HFF-Myc (cell line): Measurements from ENCODE around the gene TPP2.

Source experiments
- DNase-seq: peaks from one replicate; pipeline ENCODE4 v3.0.0-alpha.2; 2011; ENCODE audit warnings: low read depth; ENCODE audit errors: extremely low read depth
- H3K4me3 ChIP-seq: replicated peaks from 2 replicates; pipeline ENCODE4 v1.5.1; 2011; ENCODE audit warnings: low read depth, mild to moderate bottlenecking, control low read depth, low read length
- CTCF ChIP-seq: IDR thresholded peaks from 2 replicates; pipeline ENCODE4 v1.5.1; 2012; ENCODE audit warnings: mild to moderate bottlenecking, low read depth, low read length, control low read depth; ENCODE audit errors: missing control alignments

TPP2 gene

DNA sequence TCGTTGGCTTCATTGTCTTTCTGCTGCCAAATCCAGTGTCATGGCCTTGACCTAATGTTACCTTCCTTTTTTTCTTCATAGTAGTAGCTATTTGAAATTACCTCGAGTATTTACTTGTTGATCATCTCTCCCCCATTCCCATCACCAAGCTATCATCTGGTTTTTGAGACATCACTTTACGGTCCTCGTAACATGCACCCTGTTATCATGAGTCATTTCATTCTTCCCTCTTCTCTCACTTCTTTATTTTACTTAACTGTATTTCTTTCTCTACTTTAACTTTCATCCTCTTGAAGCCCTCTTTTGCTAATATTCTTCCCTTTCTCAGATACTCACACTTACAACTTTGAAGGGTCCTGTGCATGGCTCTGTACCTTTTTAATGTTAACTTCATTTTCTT, 31.8 kb downstream of the TPP2 start:
- no peak overlapping the region for H3K4me3 ChIP-seq
- TF ChIP-seq CTCF, result no peak
- no peak for DNase-seq

- TF ChIP-seq CTCF, result no peak
- DNase-seq, result no peak
- H3K4me3 ChIP-seq, result no peak overlapping the region
Measured at GRCh38 chr13:102631198-102631597, 34.4 kb downstream of the TPP2 start.

DNA sequence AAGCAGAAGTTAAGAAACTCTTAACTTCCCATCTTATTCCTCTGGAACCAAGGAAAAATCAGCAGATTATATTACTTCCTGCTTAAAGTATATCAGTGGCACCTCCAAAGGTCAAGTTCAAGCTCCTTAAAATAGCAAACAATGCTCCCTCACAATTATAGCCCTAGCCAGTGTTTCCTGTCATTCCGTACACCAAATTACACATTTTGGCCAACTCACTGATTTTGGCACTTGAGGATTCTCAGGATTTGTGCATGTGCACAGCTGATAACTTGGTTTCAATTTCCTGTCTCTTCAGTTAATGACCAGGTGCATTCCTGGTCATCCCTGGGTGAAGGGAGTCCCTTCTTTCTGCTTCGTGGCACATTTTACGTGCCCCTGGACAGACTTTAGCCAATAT, 42.0 kb downstream of the TPP2 start:
- no peak overlapping the region for H3K4me3 ChIP-seq
- no peak for DNase-seq
- no peak for TF ChIP-seq CTCF

DNA sequence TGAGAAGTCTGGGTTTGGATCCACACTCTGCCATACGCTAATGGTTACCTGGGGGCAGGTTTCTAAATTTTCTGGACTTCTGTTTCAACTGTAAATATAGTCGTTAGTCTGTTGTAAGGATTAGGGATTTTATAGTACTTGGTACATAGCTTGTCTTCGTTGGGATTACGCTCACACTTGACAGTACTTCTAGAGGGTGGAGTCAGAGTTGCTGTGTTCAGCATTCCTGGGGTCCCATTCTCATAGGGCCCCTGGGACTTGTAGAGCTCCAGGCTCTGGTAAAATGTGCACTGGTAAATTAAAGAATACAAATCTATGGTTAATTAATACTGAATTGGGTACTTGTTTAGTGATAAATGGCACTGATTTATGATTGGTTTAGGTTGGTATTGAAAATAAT, 45.2 kb downstream of the TPP2 start:
- no peak for DNase-seq
- no peak for TF ChIP-seq CTCF
- no peak overlapping the region for H3K4me3 ChIP-seq

GRCh38 chr13:102642475-102642874, 45.7 kb downstream of the TPP2 start:
- TF ChIP-seq CTCF, result no peak
- H3K4me3 ChIP-seq, result no peak overlapping the region
- no peak for DNase-seq

GRCh38 chr13:102643656-102644055, 46.9 kb downstream of the TPP2 start:
- no peak for TF ChIP-seq CTCF
- no peak overlapping the region for H3K4me3 ChIP-seq
- DNase-seq, result no peak

DNA sequence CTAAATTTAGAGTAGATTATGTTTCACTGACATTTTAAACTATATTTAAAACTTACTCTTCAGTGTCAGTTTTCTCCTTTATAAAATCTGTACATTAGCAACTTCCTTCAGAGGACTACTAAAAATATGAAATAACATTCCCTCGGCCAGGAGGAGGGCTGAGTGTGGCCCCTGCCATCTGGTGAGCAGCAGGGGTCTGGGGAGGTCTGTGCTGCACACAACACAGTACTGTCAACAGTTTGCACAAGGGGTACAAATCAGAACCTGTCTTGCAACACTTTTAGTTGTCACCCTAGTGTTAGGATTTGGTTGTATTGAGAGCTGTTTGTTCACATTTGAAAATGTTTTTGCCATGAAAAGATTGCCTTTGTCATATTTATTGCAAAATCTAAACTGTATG, 48.9 kb downstream of the TPP2 start:
- H3K4me3 ChIP-seq, result no peak overlapping the region
- TF ChIP-seq CTCF, result no peak
- no peak for DNase-seq
